GM18498 (cell line): ENCODE results near the gene MEF2C.
A peak's percentile ranks its signal among the peaks of the same experiment; 100 is the strongest.
"Not testable (repeated sequence)": the region's sequence is repeated elsewhere in the genome, so short reads cannot be mapped to it uniquely, and the experiment has no call there.

Experiments used
- ATAC-seq: cut with Tn5 transposase; IDR thresholded peaks from one replicate; pipeline ENCODE4 v1.9.1; 2021; ENCODE audit warnings: mild to moderate bottlenecking, moderate library complexity; ENCODE audit not compliant: unreplicated experiment

Gene MEF2C

GRCh38 chr5:88808153-88808552 lies 74.8 kb downstream of the MEF2C start:
- peak; percentile 74 for ATAC-seq

GRCh38 chr5:88807327-88807726 lies 75.7 kb downstream of the MEF2C start:
- ATAC-seq: no peak

GRCh38 chr5:88806338-88806737 lies 76.6 kb downstream of the MEF2C start:
- no peak for ATAC-seq

GRCh38 chr5:88805151-88805784 lies 77.7 kb downstream of the MEF2C start:
- peak; percentile 61 for ATAC-seq

- ATAC-seq: no peak
Measured at GRCh38 chr5:88804444-88804843, 78.5 kb downstream of the MEF2C start.

- ATAC-seq: no peak
Measured at GRCh38 chr5:88803309-88803708, 79.7 kb downstream of the MEF2C start.

GRCh38 chr5:88799938-88800535 lies 82.9 kb downstream of the MEF2C start:
- ATAC-seq: no peak

GRCh38 chr5:88798933-88799332 lies 84.1 kb downstream of the MEF2C start:
- not testable (repeated sequence) for ATAC-seq

GRCh38 chr5:88793797-88794196 lies 89.2 kb downstream of the MEF2C start:
- ATAC-seq: not testable (repeated sequence)

- ATAC-seq: peak; percentile 87
Measured at GRCh38 chr5:88792144-88792840, 90.7 kb downstream of the MEF2C start.

- ATAC-seq: no peak
Measured at GRCh38 chr5:88787856-88788255, 95.1 kb downstream of the MEF2C start.

- ATAC-seq: no peak
Measured at GRCh38 chr5:88786789-88787188, 96.2 kb downstream of the MEF2C start.

- peak; percentile 58 for ATAC-seq
Measured at GRCh38 chr5:88785746-88786565, 97.0 kb downstream of the MEF2C start.

- ATAC-seq: no peak
Measured at GRCh38 chr5:88782571-88782970, 100.4 kb downstream of the MEF2C start.

GRCh38 chr5:88780736-88781135 lies 102.2 kb downstream of the MEF2C start:
- no peak for ATAC-seq

- no peak for ATAC-seq
Measured at GRCh38 chr5:88778736-88779135, 104.2 kb downstream of the MEF2C start.

- no peak for ATAC-seq
Measured at GRCh38 chr5:88776692-88777091, 106.3 kb downstream of the MEF2C start.

- no peak for ATAC-seq
Measured at GRCh38 chr5:88772831-88773230, 110.2 kb downstream of the MEF2C start.

GRCh38 chr5:88772047-88772446 lies 110.9 kb downstream of the MEF2C start:
- no peak for ATAC-seq

GRCh38 chr5:88770276-88771257 lies 112.4 kb downstream of the MEF2C start:
- no peak for ATAC-seq
